ENCODE measurements around the gene ERF.

Gene ERF

DNA sequence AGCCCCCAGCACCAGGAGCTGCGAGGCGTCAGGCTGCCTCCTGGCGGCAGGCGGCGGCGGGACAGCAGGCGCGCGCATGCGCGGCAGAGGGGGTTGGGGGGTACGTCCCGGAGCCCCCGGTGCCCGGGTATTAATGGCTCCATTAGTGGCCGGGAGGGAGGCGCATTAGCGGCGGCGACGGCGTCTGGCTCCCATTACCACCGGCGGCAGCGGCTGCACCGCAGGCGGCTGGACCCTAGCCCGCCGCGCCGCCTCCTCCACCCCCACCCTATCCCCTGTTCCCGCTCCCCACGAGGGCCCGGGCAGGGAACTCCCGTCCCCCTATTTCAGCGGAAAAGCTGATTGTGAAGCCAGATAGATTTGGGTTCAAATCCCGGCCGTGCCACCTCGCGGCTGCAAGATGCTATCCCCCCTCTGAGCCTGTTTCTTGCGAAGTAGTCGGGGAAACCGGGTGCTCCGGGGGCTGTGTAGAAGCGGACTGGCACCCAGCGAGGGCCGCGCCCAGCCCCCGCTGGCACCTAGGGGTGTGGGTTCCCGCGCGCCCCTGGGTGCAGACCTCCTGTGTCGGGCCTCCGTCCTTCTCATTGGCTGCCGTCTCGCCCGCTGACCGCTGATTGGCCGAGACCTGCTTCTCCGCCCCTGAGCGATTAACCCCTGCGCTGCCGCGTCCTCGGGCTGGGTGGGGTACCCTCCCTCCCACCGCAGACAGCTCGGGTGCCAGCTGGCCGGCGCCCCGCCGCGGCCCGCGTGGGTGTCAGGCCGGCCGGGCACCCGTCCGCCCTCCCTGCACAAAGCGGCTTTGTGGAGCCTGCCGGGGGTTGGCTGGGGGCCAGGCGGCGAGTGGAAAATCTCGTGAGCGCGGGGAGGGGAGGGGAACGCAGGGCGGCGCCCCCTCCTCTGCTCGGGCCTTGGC lies 25.2 kb upstream of the ERF start:
- Histone ChIP-seq H3K36me3 (replicated peaks in 1 of 2; ENCODE audit: control insufficient read depth in 2 of 2, insufficient read depth in 2 of 2, low read length in 2 of 2) (peaks cover 2 to 10% of the 10 kb centered on the region in 2 donors), H2BK12ac (ENCODE audit: low read length) (no peak overlapping the region), H3K4ac (ENCODE audit: low read length) (no peak overlapping the region), H2AK5ac (ENCODE audit: low read depth, low read length) (peak overlapping the region; percentile 48), H2BK15ac (ENCODE audit: low read length) (peak overlapping the region; percentile 91), H3K9ac (ENCODE audit: low read depth, low read length, poor library complexity) (peak overlapping the region; percentile 89), H2BK120ac (ENCODE audit: low read depth, low read length) (no peak overlapping the region), H4K91ac (ENCODE audit: low read depth, low read length, poor library complexity) (no peak overlapping the region), H3K18ac (ENCODE audit: low read length) (peak overlapping the region; percentile 96), H3K9me3 (replicated peaks in 1 of 2; ENCODE audit: control insufficient read depth in 2 of 2, insufficient read depth in 1 of 2, low read depth in 1 of 2, low read length in 2 of 2) (no peaks in the 10 kb centered on the region), H2BK5ac (ENCODE audit: low read length) (peak overlapping the region; percentile 98), H4K8ac (ENCODE audit: low read depth, low read length) (no peak overlapping the region), H3K79me1 (ENCODE audit: low read depth, low read length) (peaks cover 19% of the 10 kb centered on the region), H3K23ac (ENCODE audit: low read depth, low read length, poor library complexity) (peak overlapping the region; percentile 52), H3K4me2 (ENCODE audit: insufficient read depth, low read length, poor library complexity, severe bottlenecking) (peak overlapping the region; percentile 95), H3K4me1 (ENCODE audit: control insufficient read depth in 2 of 2, insufficient read depth in 1 of 2, low read depth in 1 of 2, low read length in 2 of 2) (peaks cover 31 to 33% of the 10 kb centered on the region in 2 donors), H2AFZ (ENCODE audit: low read length) (peak overlapping the region; percentile 90), H3K27me3 (ENCODE audit: control insufficient read depth in 3 of 3, insufficient read depth in 3 of 3, low read depth in 1 of 3, low read length in 3 of 3) (no peaks in the 10 kb centered on the region), H3K14ac (ENCODE audit: low read length) (no peak overlapping the region), H3K27ac (replicated peaks; ENCODE audit: low read length) (peak overlapping the region; percentile 80), H3K4me3 (ENCODE audit: low read length in 2 of 2) (peak overlapping the region; percentile 71 to 91)
- no CpG with 5 or more reads among the region's 89 CpGs for WGBS, 2 donors (ENCODE audit: extremely low coverage in 2 of 2, insufficient read length in 2 of 2, insufficient replicate concordance in 1 of 2)
- peak; percentile 82 for DNase-seq (ENCODE audit: low spot score)

DNA sequence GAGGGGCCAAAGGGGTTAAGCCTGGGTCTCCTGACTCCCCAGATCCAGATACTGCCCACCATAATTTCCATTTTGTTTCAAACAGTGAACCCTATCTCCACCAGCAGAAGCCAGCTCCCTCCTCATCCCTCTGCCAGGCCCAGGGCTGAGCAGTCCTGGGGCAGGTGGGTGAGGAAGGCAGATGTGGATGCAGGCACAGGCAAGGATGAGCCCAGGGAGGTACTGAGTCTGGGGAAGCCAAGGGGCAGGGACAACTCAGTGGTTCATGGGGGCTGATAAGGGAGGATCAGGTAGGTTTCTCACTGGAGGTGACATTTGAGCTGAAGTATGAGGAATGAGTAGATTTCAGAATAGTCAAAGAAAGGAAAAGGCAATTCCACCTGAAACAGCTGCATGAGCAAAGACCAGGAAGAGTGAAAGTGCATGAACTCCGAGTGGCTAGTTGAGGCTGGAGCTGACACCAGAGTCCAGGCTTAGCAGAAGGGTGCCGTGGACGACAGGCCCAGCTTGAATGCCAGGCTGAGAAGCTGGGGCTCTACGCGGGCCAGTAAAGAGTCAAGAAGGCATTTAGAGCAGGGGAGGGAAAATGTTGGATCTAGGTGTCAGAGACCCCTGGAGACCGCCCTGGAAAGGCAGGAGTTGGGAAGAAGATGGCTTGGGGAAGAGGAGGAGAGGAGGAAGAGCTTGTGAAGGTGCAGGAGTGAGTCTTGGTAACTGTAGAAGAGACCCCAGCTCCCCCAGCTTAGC lies 24.4 kb upstream of the ERF start:
- Histone ChIP-seq H3K18ac (ENCODE audit: low read length) (peak overlapping the region; percentile 94), H3K36me3 (replicated peaks in 1 of 2; ENCODE audit: control insufficient read depth in 2 of 2, insufficient read depth in 2 of 2, low read length in 2 of 2) (peaks cover 8 to 18% of the 10 kb centered on the region in 2 donors), H3K23ac (ENCODE audit: low read depth, low read length, poor library complexity) (peak overlapping the region; percentile 52), H3K79me1 (ENCODE audit: low read depth, low read length) (peaks cover 13% of the 10 kb centered on the region), H2AK5ac (ENCODE audit: low read depth, low read length) (peak overlapping the region; percentile 48), H3K9me3 (replicated peaks in 1 of 2; ENCODE audit: control insufficient read depth in 2 of 2, insufficient read depth in 1 of 2, low read depth in 1 of 2, low read length in 2 of 2) (no peaks in the 10 kb centered on the region), H3K9ac (ENCODE audit: low read depth, low read length, poor library complexity) (peak overlapping the region; percentile 73), H2BK120ac (ENCODE audit: low read depth, low read length) (no peak overlapping the region), H3K14ac (ENCODE audit: low read length) (no peak overlapping the region), H2BK5ac (ENCODE audit: low read length) (peak overlapping the region; percentile 98), H3K4me2 (ENCODE audit: insufficient read depth, low read length, poor library complexity, severe bottlenecking) (peak overlapping the region; percentile 72), H3K4me1 (ENCODE audit: control insufficient read depth in 2 of 2, insufficient read depth in 1 of 2, low read depth in 1 of 2, low read length in 2 of 2) (peaks cover 28% of the 10 kb centered on the region in 2 donors), H4K91ac (ENCODE audit: low read depth, low read length, poor library complexity) (no peak overlapping the region), H2BK15ac (ENCODE audit: low read length) (peak overlapping the region; percentile 19), H3K27me3 (ENCODE audit: control insufficient read depth in 3 of 3, insufficient read depth in 3 of 3, low read depth in 1 of 3, low read length in 3 of 3) (no peaks in the 10 kb centered on the region), H3K4me3 (ENCODE audit: low read length in 2 of 2) (peak overlapping the region; percentile 12 to 71), H2AFZ (ENCODE audit: low read length) (peak overlapping the region; percentile 90), H2BK12ac (ENCODE audit: low read length) (peak overlapping the region; percentile 86), H3K4ac (ENCODE audit: low read length) (no peak overlapping the region), H3K27ac (replicated peaks; ENCODE audit: low read length) (peak overlapping the region; percentile 12), H4K8ac (ENCODE audit: low read depth, low read length) (no peak overlapping the region)
- no CpG with 5 or more reads among the region's 6 CpGs for WGBS, 2 donors (ENCODE audit: extremely low coverage in 2 of 2, insufficient read length in 2 of 2, insufficient replicate concordance in 1 of 2)
- no peak for DNase-seq (ENCODE audit: low spot score)

DNA sequence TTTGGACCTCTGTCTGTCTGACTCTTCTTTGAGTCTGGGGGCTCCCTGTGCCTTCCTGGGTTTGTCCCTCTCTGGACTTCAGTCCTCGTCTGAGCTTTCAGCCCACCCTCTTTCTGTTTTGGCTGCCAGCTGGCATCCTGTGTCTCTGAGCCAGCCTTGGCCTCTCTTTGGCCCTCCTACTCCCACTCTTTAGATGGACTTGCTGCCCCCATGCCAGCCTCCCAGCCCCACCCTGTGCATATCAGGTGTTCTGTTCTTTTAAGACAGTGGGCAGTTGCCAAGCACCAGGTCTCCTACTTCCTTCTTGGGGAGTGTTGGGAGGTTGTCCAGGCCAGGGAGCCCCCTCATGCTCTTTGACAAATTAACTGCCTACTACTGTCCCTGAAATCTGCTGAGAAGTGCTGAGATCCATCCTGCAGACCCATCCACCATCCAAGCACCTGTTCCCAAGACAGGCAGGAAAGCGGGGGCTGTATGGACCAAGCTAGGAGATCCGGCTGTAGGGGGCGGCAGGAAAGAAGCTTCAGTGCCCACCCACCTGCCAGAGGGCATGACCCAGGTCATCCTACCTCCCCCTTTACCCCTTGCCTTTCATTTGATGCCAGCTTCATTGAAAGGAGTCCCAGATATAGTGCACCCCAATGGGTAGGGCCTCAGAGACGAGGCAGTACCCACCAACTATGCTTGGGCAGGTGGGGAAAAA lies 23.7 kb upstream of the ERF start:
- Histone ChIP-seq H3K27me3 (ENCODE audit: control insufficient read depth in 3 of 3, insufficient read depth in 3 of 3, low read depth in 1 of 3, low read length in 3 of 3) (no peaks in the 10 kb centered on the region), H3K4me1 (ENCODE audit: control insufficient read depth in 2 of 2, insufficient read depth in 1 of 2, low read depth in 1 of 2, low read length in 2 of 2) (peaks cover 28% of the 10 kb centered on the region in 2 donors), H3K79me1 (ENCODE audit: low read depth, low read length) (peaks cover 16% of the 10 kb centered on the region), H3K9ac (ENCODE audit: low read depth, low read length, poor library complexity) (no peak overlapping the region), H2BK120ac (ENCODE audit: low read depth, low read length) (no peak overlapping the region), H3K14ac (ENCODE audit: low read length) (no peak overlapping the region), H3K4me2 (ENCODE audit: insufficient read depth, low read length, poor library complexity, severe bottlenecking) (no peak overlapping the region), H2BK5ac (ENCODE audit: low read length) (no peak overlapping the region), H3K36me3 (replicated peaks in 1 of 2; ENCODE audit: control insufficient read depth in 2 of 2, insufficient read depth in 2 of 2, low read length in 2 of 2) (peaks cover 10 to 25% of the 10 kb centered on the region in 2 donors), H3K4ac (ENCODE audit: low read length) (no peak overlapping the region), H4K91ac (ENCODE audit: low read depth, low read length, poor library complexity) (no peak overlapping the region), H3K4me3 (ENCODE audit: low read length in 2 of 2) (no peak overlapping the region), H2BK12ac (ENCODE audit: low read length) (no peak overlapping the region), H3K23ac (ENCODE audit: low read depth, low read length, poor library complexity) (no peak overlapping the region), H2AK5ac (ENCODE audit: low read depth, low read length) (peak overlapping the region; percentile 73), H3K9me3 (replicated peaks in 1 of 2; ENCODE audit: control insufficient read depth in 2 of 2, insufficient read depth in 1 of 2, low read depth in 1 of 2, low read length in 2 of 2) (no peaks in the 10 kb centered on the region), H3K18ac (ENCODE audit: low read length) (no peak overlapping the region), H2BK15ac (ENCODE audit: low read length) (no peak overlapping the region), H4K8ac (ENCODE audit: low read depth, low read length) (no peak overlapping the region), H3K27ac (replicated peaks; ENCODE audit: low read length) (no peak overlapping the region), H2AFZ (ENCODE audit: low read length) (no peak overlapping the region)
- DNase-seq (ENCODE audit: low spot score): no peak
- no CpG with 5 or more reads among the region's 5 CpGs for WGBS, 2 donors (ENCODE audit: extremely low coverage in 2 of 2, insufficient read length in 2 of 2, insufficient replicate concordance in 1 of 2)

All from neuronal stem cell (in vitro differentiated cells).